ENCODE results near the gene ANK2.
A peak's percentile ranks its signal among the peaks of the same experiment; 100 is the strongest.

Gene ANK2

GRCh38 chr4:113355550-113356371 is 306.3 kb downstream of the ANK2 start:
- peak; percentile 43 to 50 for DNase-seq

- no peak for DNase-seq
Observed at GRCh38 chr4:113356453-113356852, 307.0 kb downstream of the ANK2 start.

GRCh38 chr4:113358784-113359183 is 309.3 kb downstream of the ANK2 start:
- DNase-seq: no peak

- no peak for DNase-seq
Observed at GRCh38 chr4:113365377-113365776, 315.9 kb downstream of the ANK2 start.

GRCh38 chr4:113368056-113368455 is 318.6 kb downstream of the ANK2 start:
- DNase-seq: no peak

- DNase-seq: no peak
Observed at GRCh38 chr4:113371111-113371510, 321.7 kb downstream of the ANK2 start.

GRCh38 chr4:113375964-113376666 is 326.7 kb downstream of the ANK2 start:
- no peak for DNase-seq

- DNase-seq: no peak
Observed at GRCh38 chr4:113378836-113379235, 329.4 kb downstream of the ANK2 start.

GRCh38 chr4:113382704-113383103 is 333.3 kb downstream of the ANK2 start:
- DNase-seq: no peak

- no peak for DNase-seq
Observed at GRCh38 chr4:113383111-113383785, 333.8 kb downstream of the ANK2 start.

- no peak for DNase-seq
Observed at GRCh38 chr4:113384600-113384999, 335.1 kb downstream of the ANK2 start.

- no peak for DNase-seq
Observed at GRCh38 chr4:113385281-113385899, 335.9 kb downstream of the ANK2 start.

GRCh38 chr4:113389160-113389559 is 339.7 kb downstream of the ANK2 start:
- DNase-seq: no peak

GRCh38 chr4:113390850-113391249 is 341.4 kb downstream of the ANK2 start:
- DNase-seq: no peak

GRCh38 chr4:113394108-113394729 is 344.8 kb downstream of the ANK2 start:
- no peak for DNase-seq

- DNase-seq: peak; percentile 19 to 78
Observed at GRCh38 chr4:113394730-113395530, 345.5 kb downstream of the ANK2 start.

GRCh38 chr4:113397114-113397701 is 347.8 kb downstream of the ANK2 start:
- no peak for DNase-seq

- DNase-seq: no peak
Observed at GRCh38 chr4:113398441-113399143, 349.1 kb downstream of the ANK2 start.

- no peak for DNase-seq
Observed at GRCh38 chr4:113404167-113404571, 354.7 kb downstream of the ANK2 start.

- DNase-seq: no peak
Observed at GRCh38 chr4:113404841-113405240, 355.4 kb downstream of the ANK2 start.
